Astrocyte (in vitro differentiated cells and primary cell): Measurements from ENCODE around the gene HAPLN1. TPM values are rescaled to one million over a fixed set of nuclear protein-coding genes. Genes with fewer than 3 reads are reported as not detected.

Experiments used
- DNase-seq: peaks from one replicate; pipeline ENCODE4 v3.0.0-alpha.2; 2010; ENCODE audit warnings: low read depth
- FAIRE-seq: peaks from 2 replicates; lab custom pipeline; 2011; peaks lifted over from hg19 to GRCh38; lab: Jason Lieb, UNC
- H2AFZ ChIP-seq: 2 replicates; pipeline ENCODE4 v1.6.0; 2012; ENCODE audit warnings: low read depth, low read length, inconsistent platforms
- H3K27ac ChIP-seq: 2 replicates; pipeline ENCODE4 v1.5.1; 2011; ENCODE audit warnings: low read depth, low read length, inconsistent platforms
- H3K27me3 ChIP-seq: 2 replicates; pipeline ENCODE4 v1.6.0; 2011; ENCODE audit warnings: low read length, inconsistent platforms; ENCODE audit not compliant: insufficient read depth
- H3K36me3 ChIP-seq: 2 replicates; pipeline ENCODE4 v1.5.1; 2011; ENCODE audit warnings: low read length, inconsistent platforms; ENCODE audit not compliant: insufficient read depth
- H3K4me1 ChIP-seq: 2 replicates; pipeline ENCODE4 v1.5.1; 2011; ENCODE audit warnings: low read length, inconsistent platforms; ENCODE audit not compliant: insufficient read depth
- H3K4me2 ChIP-seq: 2 replicates; pipeline ENCODE4 v1.6.0; 2012; ENCODE audit warnings: low read length, inconsistent platforms
- H3K4me3 ChIP-seq: 2 replicates; pipeline ENCODE4 v1.5.1; 2011; ENCODE audit warnings: low read depth, mild to moderate bottlenecking, low read length, inconsistent platforms; ENCODE audit not compliant: insufficient read depth
- H3K79me2 ChIP-seq: 2 replicates; pipeline ENCODE4 v1.6.0; 2012; ENCODE audit warnings: mild to moderate bottlenecking, low read length, inconsistent platforms; ENCODE audit not compliant: insufficient read depth
- H3K9ac ChIP-seq: 2 replicates; pipeline ENCODE4 v1.6.0; 2012; ENCODE audit warnings: mild to moderate bottlenecking, low read length, inconsistent platforms
- H3K9me3 ChIP-seq: 2 replicates; pipeline ENCODE4 v1.5.1; 2012; ENCODE audit warnings: low read depth, mild to moderate bottlenecking, low read length, inconsistent platforms; ENCODE audit not compliant: insufficient read depth
- H4K20me1 ChIP-seq: 2 replicates; pipeline ENCODE4 v1.6.0; 2012; ENCODE audit warnings: low read length, inconsistent platforms; ENCODE audit not compliant: insufficient read depth
- H3K27ac Mint-ChIP-seq: one replicate; pipeline ENCODE4 v1.8.0; 2021; ENCODE audit warnings: mild to moderate bottlenecking, mixed read lengths; ENCODE audit not compliant: unreplicated experiment
- H3K27me3 Mint-ChIP-seq: one replicate; pipeline ENCODE4 v1.8.0; 2021; ENCODE audit warnings: low read depth, mixed read lengths; ENCODE audit not compliant: unreplicated experiment
- H3K36me3 Mint-ChIP-seq: one replicate; pipeline ENCODE4 v1.8.0; 2021; ENCODE audit warnings: low read depth, mixed read lengths; ENCODE audit not compliant: unreplicated experiment
- H3K4me1 Mint-ChIP-seq: one replicate; pipeline ENCODE4 v1.8.0; 2021; ENCODE audit warnings: low read depth, mixed read lengths; ENCODE audit not compliant: unreplicated experiment
- H3K4me3 Mint-ChIP-seq: one replicate; pipeline ENCODE4 v1.8.0; 2021; ENCODE audit warnings: mild to moderate bottlenecking, moderate library complexity, mixed read lengths; ENCODE audit not compliant: unreplicated experiment
- H3K9me3 Mint-ChIP-seq: one replicate; pipeline ENCODE4 v1.8.0; 2021; ENCODE audit warnings: mild to moderate bottlenecking, mixed read lengths; ENCODE audit not compliant: unreplicated experiment
- EZH2 ChIP-seq: IDR thresholded peaks from 2 replicates; pipeline ENCODE4 v1.6.1; 2012; ENCODE audit warnings: mild to moderate bottlenecking, low read length, inconsistent platforms; ENCODE audit not compliant: insufficient read depth
- total RNA-seq: library from RNA; stranded (reverse); gene quantifications from 2 replicates; pipeline ENCODE4 v1.2.1, GENCODE V29; 2021
- TF ChIP-seq, protein P1 (sequence below): IDR thresholded peaks from 2 replicates; pipeline ENCODE4 v1.5.1; 2011; ENCODE audit warnings: low read depth, mild to moderate bottlenecking, inconsistent platforms, low read length, moderate library complexity; ENCODE audit not compliant: insufficient read depth

The HAPLN1 gene
- total RNA-seq, 1 donor from 2014 or later, result 71.9 TPM

DNA sequence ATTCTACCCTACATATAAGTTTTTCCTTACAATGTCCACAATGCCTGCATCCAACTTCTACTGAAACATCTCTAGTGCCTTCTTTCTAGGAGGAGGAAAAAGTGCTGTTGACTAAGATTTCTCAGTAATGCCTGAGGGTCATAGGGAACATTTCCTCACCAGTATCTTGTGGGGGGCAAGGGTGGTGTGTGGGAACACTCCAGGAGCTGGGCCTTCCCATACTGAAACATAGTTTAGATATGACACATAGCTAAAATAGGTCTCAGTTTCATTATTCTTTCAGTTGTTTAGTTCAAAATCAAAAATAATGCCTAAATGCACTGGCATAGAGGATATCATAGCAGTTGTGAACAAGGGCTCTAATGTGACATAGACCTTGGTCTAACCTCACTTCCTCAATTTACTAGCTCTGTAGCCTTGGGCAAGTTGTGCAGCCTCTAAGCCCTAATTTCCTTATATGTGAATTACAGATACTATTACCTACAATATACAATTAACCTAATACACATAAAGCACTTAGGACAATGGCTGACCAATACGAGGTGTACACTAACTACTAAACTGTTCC is 66.1 kb downstream of the HAPLN1 start:
- Histone ChIP-seq H3K36me3 (no peaks in the 10 kb centered on the region), H3K4me1 (no peaks in the 10 kb centered on the region), H4K20me1 (no peaks in the 10 kb centered on the region), H3K9me3 (no peaks in the 10 kb centered on the region), H3K4me3 (no peak overlapping the region), H3K4me2 (no peak overlapping the region), H3K9ac (no peak overlapping the region), H3K27ac (no peak overlapping the region), H2AFZ (no peak overlapping the region), H3K79me2 (no peaks in the 10 kb centered on the region), H3K27me3 (no peaks in the 10 kb centered on the region)
- DNase-seq (peak; percentile 1), FAIRE-seq (no peak)
- no peaks in the 10 kb centered on the region for H3K27me3 Mint-ChIP-seq
- peak overlapping the region; percentile 23 for H3K27ac Mint-ChIP-seq
- no peaks in the 10 kb centered on the region for H3K9me3 Mint-ChIP-seq
- TF ChIP-seq EZH2, result no peak
- TF ChIP-seq, protein P1, sequence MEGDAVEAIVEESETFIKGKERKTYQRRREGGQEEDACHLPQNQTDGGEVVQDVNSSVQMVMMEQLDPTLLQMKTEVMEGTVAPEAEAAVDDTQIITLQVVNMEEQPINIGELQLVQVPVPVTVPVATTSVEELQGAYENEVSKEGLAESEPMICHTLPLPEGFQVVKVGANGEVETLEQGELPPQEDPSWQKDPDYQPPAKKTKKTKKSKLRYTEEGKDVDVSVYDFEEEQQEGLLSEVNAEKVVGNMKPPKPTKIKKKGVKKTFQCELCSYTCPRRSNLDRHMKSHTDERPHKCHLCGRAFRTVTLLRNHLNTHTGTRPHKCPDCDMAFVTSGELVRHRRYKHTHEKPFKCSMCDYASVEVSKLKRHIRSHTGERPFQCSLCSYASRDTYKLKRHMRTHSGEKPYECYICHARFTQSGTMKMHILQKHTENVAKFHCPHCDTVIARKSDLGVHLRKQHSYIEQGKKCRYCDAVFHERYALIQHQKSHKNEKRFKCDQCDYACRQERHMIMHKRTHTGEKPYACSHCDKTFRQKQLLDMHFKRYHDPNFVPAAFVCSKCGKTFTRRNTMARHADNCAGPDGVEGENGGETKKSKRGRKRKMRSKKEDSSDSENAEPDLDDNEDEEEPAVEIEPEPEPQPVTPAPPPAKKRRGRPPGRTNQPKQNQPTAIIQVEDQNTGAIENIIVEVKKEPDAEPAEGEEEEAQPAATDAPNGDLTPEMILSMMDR, result no peak
- H3K36me3 Mint-ChIP-seq, result peaks cover 2% of the 10 kb centered on the region
- no peak overlapping the region for H3K4me3 Mint-ChIP-seq
- peaks cover 10% of the 10 kb centered on the region for H3K4me1 Mint-ChIP-seq

DNA sequence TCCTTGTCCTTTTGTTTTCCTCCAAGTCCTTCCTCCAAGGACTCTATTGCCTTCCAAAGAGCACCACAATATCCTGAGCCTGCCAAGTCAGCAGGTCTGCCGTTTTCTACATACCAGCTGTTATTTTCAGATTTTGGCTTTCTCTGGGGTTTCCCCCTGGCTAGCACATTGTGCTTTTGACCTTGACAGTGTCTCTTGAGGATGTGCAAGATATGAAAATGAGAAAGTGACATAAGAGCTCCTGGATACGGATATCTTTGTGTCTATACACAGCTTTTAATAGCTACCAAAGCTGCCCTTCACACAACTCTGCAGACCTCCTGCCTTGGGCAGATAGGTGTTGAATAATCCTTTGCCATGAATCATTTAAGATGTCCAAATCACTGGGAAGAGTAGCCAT is 67.0 kb downstream of the HAPLN1 start:
- no peak for DNase-seq
- Histone ChIP-seq H2AFZ (no peak overlapping the region), H3K4me2 (no peak overlapping the region), H3K36me3 (no peaks in the 10 kb centered on the region), H3K9me3 (no peaks in the 10 kb centered on the region), H3K4me1 (no peaks in the 10 kb centered on the region), H3K79me2 (no peaks in the 10 kb centered on the region), H3K27ac (no peak overlapping the region), H3K4me3 (no peak overlapping the region), H3K9ac (no peak overlapping the region), H3K27me3 (no peaks in the 10 kb centered on the region), H4K20me1 (no peaks in the 10 kb centered on the region)
- H3K36me3 Mint-ChIP-seq, result peaks cover 2% of the 10 kb centered on the region
- FAIRE-seq, result no peak
- H3K9me3 Mint-ChIP-seq, result no peaks in the 10 kb centered on the region
- no peaks in the 10 kb centered on the region for H3K27me3 Mint-ChIP-seq
- no peak for TF ChIP-seq EZH2
- TF ChIP-seq, protein P1, result no peak
- H3K4me3 Mint-ChIP-seq, result no peak overlapping the region
- no peak overlapping the region for H3K27ac Mint-ChIP-seq
- peaks cover 10% of the 10 kb centered on the region for H3K4me1 Mint-ChIP-seq

- Mint-ChIP-seq H3K4me3 (no peak overlapping the region), H3K9me3 (no peaks in the 10 kb centered on the region), H3K4me1 (no peaks in the 10 kb centered on the region), H3K27ac (no peak overlapping the region), H3K27me3 (no peaks in the 10 kb centered on the region), H3K36me3 (no peaks in the 10 kb centered on the region)
- H3K9ac ChIP-seq, result no peak overlapping the region
- H3K27me3 ChIP-seq, result no peaks in the 10 kb centered on the region
- no peak overlapping the region for H2AFZ ChIP-seq
- no peaks in the 10 kb centered on the region for H3K4me1 ChIP-seq
- no peak overlapping the region for H3K4me2 ChIP-seq
- no peaks in the 10 kb centered on the region for H3K79me2 ChIP-seq
- no peaks in the 10 kb centered on the region for H3K9me3 ChIP-seq
- no peaks in the 10 kb centered on the region for H3K36me3 ChIP-seq
- no peak for FAIRE-seq
- H3K4me3 ChIP-seq, result no peak overlapping the region
- TF ChIP-seq, protein P1, result no peak
- no peak for TF ChIP-seq EZH2
- no peak for DNase-seq
- no peaks in the 10 kb centered on the region for H4K20me1 ChIP-seq
- no peak overlapping the region for H3K27ac ChIP-seq
Measured at GRCh38 chr5:83645936-83646335, 74.7 kb downstream of the HAPLN1 start.
